IMR-90 (cell line): ENCODE data around the gene FOXC2. TPM values are rescaled to one million over a fixed set of nuclear protein-coding genes. Genes with fewer than 3 reads are reported as not detected.

Experiments used
- ATAC-seq: fragments of 200-7000 bp; cut with Tn5 transposase; 2 replicates; pipeline ENCODE4 v1.9.1; 2020; ENCODE audit warnings: low read depth, mild to moderate bottlenecking, moderate library complexity
- BruUV-seq: library from RNA; stranded (reverse); fragments of 400-500 nt; replicated peaks from 2 replicates; lab custom pipeline; 2021; lab: Mats Ljungman, UMichigan
- CTCF ChIA-PET: fragments of 300-600 bp; formaldehyde crosslinking; extraction: SDS; loops from one replicate; lab custom pipeline; 2021; ENCODE audit warnings: antibody characterized with exemption; lab: Yijun Ruan, JAX
- POLR2A ChIA-PET: fragments of 300-600 bp; sonication (Branson Sonifier 250); formaldehyde crosslinking; loops from one replicate; lab custom pipeline; 2022; ENCODE audit warnings: antibody characterized with exemption; ENCODE audit not compliant: unreplicated experiment; lab: Charles Lee
- DNase-seq: peaks from one replicate; pipeline ENCODE4 v3.0.0; 2013
- H2AFZ ChIP-seq: replicated peaks from 2 replicates; pipeline ENCODE3; 2013; ENCODE audit warnings: low read length, mild to moderate bottlenecking; ENCODE audit not compliant: poor library complexity
- H2AK5ac ChIP-seq: 2 replicates; pipeline ENCODE4 v1.6.1; 2013; ENCODE audit warnings: low read depth, low read length, inconsistent platforms
- H2AK9ac ChIP-seq: replicated peaks from 2 replicates; pipeline ENCODE3; 2013; ENCODE audit warnings: mild to moderate bottlenecking, low read depth, low read length, moderate library complexity; ENCODE audit not compliant: poor library complexity
- H2BK120ac ChIP-seq: 2 replicates; pipeline ENCODE4 v1.6.1; 2013; ENCODE audit warnings: low read depth, low read length, inconsistent platforms
- H2BK15ac ChIP-seq: 3 replicates; pipeline ENCODE4 v1.6.1; 2013; ENCODE audit warnings: low read depth, low read length, inconsistent platforms
- H2BK20ac ChIP-seq: 2 replicates; pipeline ENCODE4 v1.6.1; 2013; ENCODE audit warnings: low read depth, mild to moderate bottlenecking, inconsistent platforms, low read length, moderate library complexity
- H2BK5ac ChIP-seq: 2 replicates; pipeline ENCODE4 v1.6.1; 2013; ENCODE audit warnings: mild to moderate bottlenecking, low read depth, low read length, inconsistent platforms; ENCODE audit not compliant: poor library complexity, severe bottlenecking
- H3K14ac ChIP-seq: replicated peaks from 2 replicates; pipeline ENCODE4 v1.6.1; 2013; ENCODE audit warnings: low read depth, low read length, inconsistent platforms
- H3K18ac ChIP-seq: 2 replicates; pipeline ENCODE4 v1.6.1; 2013; ENCODE audit warnings: low read depth, low read length, control low read depth
- H3K23ac ChIP-seq: 2 replicates; pipeline ENCODE4 v1.6.1; 2013; ENCODE audit warnings: low read depth, low read length, inconsistent platforms
- H3K27ac ChIP-seq: 2 replicates; pipeline ENCODE4 v1.5.1; 2013; ENCODE audit warnings: mild to moderate bottlenecking, control low read depth, low read length; ENCODE audit not compliant: insufficient read depth
- H3K27me3 ChIP-seq: 2 replicates; pipeline ENCODE4 v1.6.1; 2013; ENCODE audit warnings: low read length; ENCODE audit not compliant: control insufficient read depth, insufficient read depth
- H3K36me3 ChIP-seq: 2 replicates; pipeline ENCODE4 v1.6.1; 2013; ENCODE audit warnings: low read length, mixed read lengths; ENCODE audit not compliant: control insufficient read depth, insufficient read depth
- H3K4ac ChIP-seq: 2 replicates; pipeline ENCODE4 v1.6.1; 2013; ENCODE audit warnings: low read depth, low read length, inconsistent platforms
- H3K4me1 ChIP-seq: 2 replicates; pipeline ENCODE4 v1.6.1; 2013; ENCODE audit warnings: low read length, mixed read lengths; ENCODE audit not compliant: control insufficient read depth, insufficient read depth
- H3K4me2 ChIP-seq: 2 replicates; pipeline ENCODE4 v1.6.1; 2013; ENCODE audit warnings: low read depth, mild to moderate bottlenecking, control low read depth, low read length, moderate library complexity
- H3K4me3 ChIP-seq: 2 replicates; pipeline ENCODE4 v1.5.1; 2013; ENCODE audit warnings: low read depth, mild to moderate bottlenecking, control low read depth, low read length, moderate library complexity; ENCODE audit not compliant: insufficient read depth
- H3K56ac ChIP-seq: 2 replicates; pipeline ENCODE4 v1.6.1; 2013; ENCODE audit warnings: low read length, inconsistent platforms; ENCODE audit not compliant: insufficient read depth; ENCODE audit errors: extremely low read depth
- H3K79me1 ChIP-seq, 2 experiments: 2 replicates each; pipeline ENCODE4 v1.6.1; 2013; ENCODE audit warnings: low read length in 2 of 2, inconsistent platforms in 1 of 2, low read depth in 1 of 2
- H3K9ac ChIP-seq: 2 replicates; pipeline ENCODE4 v1.6.1; 2013; ENCODE audit warnings: low read depth, low read length, control low read depth
- H3K9me1 ChIP-seq: 2 replicates; pipeline ENCODE4 v1.6.1; 2013; ENCODE audit warnings: low read length, inconsistent platforms; ENCODE audit not compliant: insufficient read depth
- H3K9me3 ChIP-seq: 2 replicates; pipeline ENCODE4 v1.6.1; 2013; ENCODE audit warnings: low read length; ENCODE audit not compliant: control insufficient read depth, insufficient read depth
- H4K20me1 ChIP-seq: 2 replicates; pipeline ENCODE4 v1.6.1; 2013; ENCODE audit warnings: low read length, inconsistent platforms; ENCODE audit not compliant: insufficient read depth
- H4K5ac ChIP-seq: 2 replicates; pipeline ENCODE4 v1.6.1; 2013; ENCODE audit warnings: mild to moderate bottlenecking, low read depth, low read length, control low read depth
- H4K8ac ChIP-seq, 2 experiments: 2 replicates each; pipeline ENCODE4 v1.6.1; 2013; ENCODE audit warnings: low read depth in 2 of 2, low read length in 2 of 2, control low read depth in 1 of 2, inconsistent platforms in 1 of 2
- H4K91ac ChIP-seq: 2 replicates; pipeline ENCODE4 v1.6.1; 2013; ENCODE audit warnings: low read depth, low read length, inconsistent platforms; ENCODE audit not compliant: insufficient read depth
- BHLHE40 ChIP-seq: fragments of 150-350 bp; IDR thresholded peaks from 2 replicates; pipeline ENCODE4 v1.6.1; 2016; ENCODE audit warnings: mild to moderate bottlenecking, low read depth, low read length
- CEBPB ChIP-seq: IDR thresholded peaks from 2 replicates; pipeline ENCODE4 v1.6.1; 2012; ENCODE audit warnings: low read depth, low read length, improper control_type of control experiment
- CHD1 ChIP-seq: IDR thresholded peaks from 2 replicates; pipeline ENCODE4 v1.6.1; 2012; ENCODE audit warnings: low read depth, low read length, improper control_type of control experiment
- CTCF ChIP-seq: conservative IDR thresholded peaks from 2 replicates; pipeline ENCODE4 v1.5.1; 2012; ENCODE audit warnings: mild to moderate bottlenecking, low read depth, low read length, improper control_type of control experiment
- MAFK ChIP-seq: IDR thresholded peaks from 2 replicates; pipeline ENCODE4 v1.6.1; 2012; ENCODE audit warnings: low read depth, low read length, improper control_type of control experiment
- MAZ ChIP-seq: IDR thresholded peaks from 2 replicates; pipeline ENCODE4 v1.6.1; 2012; ENCODE audit warnings: low read depth, mild to moderate bottlenecking, low read length, improper control_type of control experiment, moderate library complexity, borderline replicate concordance
- MXI1 ChIP-seq: IDR thresholded peaks from 2 replicates; pipeline ENCODE4 v1.6.1; 2012; ENCODE audit warnings: low read depth, mild to moderate bottlenecking, low read length, moderate library complexity, borderline replicate concordance
- NFE2L2 ChIP-seq: fragments of 150-350 bp; IDR thresholded peaks from 2 replicates; pipeline ENCODE4 v1.6.1; 2016; ENCODE audit warnings: low read depth, mild to moderate bottlenecking, low read length
- RAD21 ChIP-seq: IDR thresholded peaks from 2 replicates; pipeline ENCODE4 v1.6.1; 2012; ENCODE audit warnings: low read length, improper control_type of control experiment
- RCOR1 ChIP-seq: IDR thresholded peaks from 2 replicates; pipeline ENCODE4 v1.6.1; 2012; ENCODE audit warnings: mild to moderate bottlenecking, low read length, improper control_type of control experiment; ENCODE audit not compliant: insufficient replicate concordance
- RFX5 ChIP-seq: IDR thresholded peaks from 2 replicates; pipeline ENCODE4 v1.8.0; 2012; ENCODE audit warnings: low read depth, mild to moderate bottlenecking, low read length, moderate library complexity
- SMC3 ChIP-seq: fragments of 150-350 bp; IDR thresholded peaks from 2 replicates; pipeline ENCODE4 v1.6.1; 2016; ENCODE audit warnings: low read depth, mild to moderate bottlenecking, antibody characterized with exemption, low read length, moderate library complexity
- WGBS, 2 experiments: methylation state at CpG; one replicate each; pipeline versions ENCODE4 v1.1.5 to v1.1.7; 2013; ENCODE audit warnings: missing lambda C conversion rate in 2 of 2; ENCODE audit not compliant: insufficient read length in 1 of 2; ENCODE audit errors: extremely low coverage in 2 of 2; 5-methylcytosine and 5-hydroxymethylcytosine counted together
- dilution Hi-C: fragments of 300-500 bp; cut with HindIII; formaldehyde crosslinking; loops from one replicate; pipeline ENCODE4 v1.14.3; 2018; ENCODE audit warnings: low sequenced_read_pairs; ENCODE audit not compliant: unreplicated experiment
- in situ Hi-C: fragments of 300-500 bp; cut with MboI; formaldehyde crosslinking; loops from 3 replicates; pipeline ENCODE4 v1.14.3; 2019; ENCODE audit warnings: low sequenced_read_pairs, inconsistent platforms, mixed read lengths
- intact Hi-C: fragments of 100-400 bp; cut with micrococcal nuclease; formaldehyde crosslinking; loops from 2 replicates; pipeline ENCODE4 v1.10.0; 2022
- polyA plus RNA-seq, 3 experiments: library from polyadenylated mRNA; depleted of rRNA; stranded (reverse); fragments of >200 nt; gene quantifications; 2 replicates each; pipeline ENCODE4 v1.2.3, GENCODE V29; 2012; ENCODE audit warnings: low replicate concordance in 1 of 3
- total RNA-seq: library from RNA; depleted of rRNA; stranded (reverse); fragments of >200 nt; gene quantifications from 2 replicates; pipeline ENCODE4 v1.2.3, GENCODE V29; 2012
- TF ChIP-seq, protein P1 (sequence below): fragments of 150-350 bp; IDR thresholded peaks from 2 replicates; pipeline ENCODE4 v1.6.1; 2016; ENCODE audit warnings: low read depth, mild to moderate bottlenecking, low read length, moderate library complexity, borderline replicate concordance

Gene FOXC2
- total and polyA plus RNA-seq, 2 of the 4 experiments (the other 2 are of a cell fraction) = 0.90 to 6.4 TPM

DNA sequence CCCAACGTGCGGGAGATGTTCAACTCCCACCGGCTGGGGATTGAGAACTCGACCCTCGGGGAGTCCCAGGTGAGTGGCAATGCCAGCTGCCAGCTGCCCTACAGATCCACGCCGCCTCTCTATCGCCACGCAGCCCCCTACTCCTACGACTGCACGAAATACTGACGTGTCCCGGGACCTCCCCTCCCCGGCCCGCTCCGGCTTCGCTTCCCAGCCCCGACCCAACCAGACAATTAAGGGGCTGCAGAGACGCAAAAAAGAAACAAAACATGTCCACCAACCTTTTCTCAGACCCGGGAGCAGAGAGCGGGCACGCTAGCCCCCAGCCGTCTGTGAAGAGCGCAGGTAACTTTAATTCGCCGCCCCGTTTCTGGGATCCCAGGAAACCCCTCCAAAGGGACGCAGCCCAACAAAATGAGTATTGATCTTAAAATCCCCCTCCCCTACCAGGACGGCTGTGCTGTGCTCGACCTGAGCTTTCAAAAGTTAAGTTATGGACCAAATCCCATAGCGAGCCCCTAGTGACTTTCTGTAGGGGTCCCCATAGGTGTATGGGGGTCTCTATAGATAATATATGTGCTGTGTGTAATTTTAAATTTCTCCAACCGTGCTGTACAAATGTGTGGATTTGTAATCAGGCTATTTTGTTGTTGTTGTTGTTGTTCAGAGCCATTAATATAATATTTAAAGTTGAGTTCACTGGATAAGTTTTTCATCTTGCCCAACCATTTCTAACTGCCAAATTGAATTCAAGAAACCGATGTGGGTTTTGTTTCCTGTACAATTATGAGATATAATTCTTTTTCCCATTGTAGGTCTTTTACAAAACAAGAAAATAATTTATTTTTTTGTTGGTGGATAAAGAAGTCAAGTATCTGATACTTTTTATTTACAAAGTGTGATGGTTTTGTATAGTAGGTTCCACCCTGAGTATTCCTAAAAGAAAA, 2.3 kb downstream of the FOXC2 start:
- peak overlapping the region; percentile 91 for H3K23ac ChIP-seq
- peak overlapping the region; percentile 98 for H3K4me3 ChIP-seq
- H2BK20ac ChIP-seq = no peak overlapping the region
- H3K27ac ChIP-seq = peak overlapping the region; percentile 96
- peak overlapping the region; percentile 84 for H2AK9ac ChIP-seq
- H3K27me3 ChIP-seq = no peaks in the 10 kb centered on the region
- H4K8ac ChIP-seq = peak overlapping the region; percentile 69 to 83; a peak in 3 of 4 replicates
- ChIA-PET POLR2A (interaction anchor here (0.5 to 0.6 kb wide), 2 partner anchors 9 to 720 kb away, joined by 3 read pairs; no protein-coding TSS in a partner anchor), CTCF (no interaction called here)
- no peak for DNase-seq
- H2BK5ac ChIP-seq = peak overlapping the region; percentile 87
- H3K4ac ChIP-seq = peak overlapping the region; percentile 86
- H3K4me2 ChIP-seq = peak overlapping the region; percentile 97
- H3K4me1 ChIP-seq = peaks cover 8% of the 10 kb centered on the region
- H2BK15ac ChIP-seq = peak overlapping the region; percentile 66; the same call in 1 of the 3 replicates
- H3K9me1 ChIP-seq = peaks cover 2% of the 10 kb centered on the region; the same call in 1 of the 2 replicates
- intact Hi-C loops (loop anchor here (10.0 kb wide), 1 partner anchor 1066 kb away; no protein-coding TSS in a partner anchor), in situ Hi-C loops (loop anchor here (5.0 kb wide), 1 partner anchor 493 kb away; no protein-coding TSS in a partner anchor), dilution Hi-C loops (no loop called here)
- peak overlapping the region; percentile 95 for H3K14ac ChIP-seq
- ATAC-seq = no peak
- 10% methylated on average over 9 of the region's 33 CpGs; no CpG with 5 or more reads in 1 of the 2 experiments for WGBS, 2 experiments
- H3K56ac ChIP-seq = peak overlapping the region; percentile 54; the same call in 1 of the 2 replicates
- H4K5ac ChIP-seq = peak overlapping the region; percentile 69
- H3K18ac ChIP-seq = peak overlapping the region; percentile 76
- H2BK120ac ChIP-seq = peak overlapping the region; percentile 74; the same call in 1 of the 2 replicates
- peak overlapping the region; percentile 21 for H2AK5ac ChIP-seq
- peak overlapping the region; percentile 98 for H3K9ac ChIP-seq
- H3K9me3 ChIP-seq = no peaks in the 10 kb centered on the region
- H2AFZ ChIP-seq = peak overlapping the region; percentile 69
- H3K36me3 ChIP-seq = no peaks in the 10 kb centered on the region
- BruUV-seq = no TSS peak
- H3K79me1 ChIP-seq = peaks cover 11 to 39% of the 10 kb centered on the region in 2 experiments
- H4K20me1 ChIP-seq = 0 out of 2 replicates have a peak, but pooled peaks cover 7% of the 10 kb centered on the region
- H4K91ac ChIP-seq = peak overlapping the region; percentile 76
- TF ChIP-seq CTCF (no peak), NFE2L2 (no peak), SMC3 (no peak), MAZ (no peak), RAD21 (no peak), BHLHE40 (no peak), MXI1 (no peak), MAFK (no peak), CEBPB (no peak), RCOR1 (no peak), CHD1 (no peak), RFX5 (no peak)
- TF ChIP-seq, protein P1, sequence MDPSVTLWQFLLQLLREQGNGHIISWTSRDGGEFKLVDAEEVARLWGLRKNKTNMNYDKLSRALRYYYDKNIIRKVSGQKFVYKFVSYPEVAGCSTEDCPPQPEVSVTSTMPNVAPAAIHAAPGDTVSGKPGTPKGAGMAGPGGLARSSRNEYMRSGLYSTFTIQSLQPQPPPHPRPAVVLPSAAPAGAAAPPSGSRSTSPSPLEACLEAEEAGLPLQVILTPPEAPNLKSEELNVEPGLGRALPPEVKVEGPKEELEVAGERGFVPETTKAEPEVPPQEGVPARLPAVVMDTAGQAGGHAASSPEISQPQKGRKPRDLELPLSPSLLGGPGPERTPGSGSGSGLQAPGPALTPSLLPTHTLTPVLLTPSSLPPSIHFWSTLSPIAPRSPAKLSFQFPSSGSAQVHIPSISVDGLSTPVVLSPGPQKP = no peak
